WTC11 (cell line): ENCODE data around the gene TAF6. TPM values are rescaled to one million over a fixed set of nuclear protein-coding genes. Genes with fewer than 3 reads are reported as not detected.

Source experiments
- ATAC-seq: fragments of 200-7000 bp; cut with Tn5 transposase; 2 replicates; pipeline ENCODE4 v1.10.0; 2021; ENCODE audit warnings: mild to moderate bottlenecking, moderate library complexity
- CTCF ChIA-PET: fragments of 300-600 bp; sonication (Branson Sonifier 250); formaldehyde crosslinking; loops from one replicate; lab custom pipeline; 2021; ENCODE audit warnings: antibody characterized with exemption; lab: Charles Lee
- POLR2A ChIA-PET: fragments of 350-600 bp; sonication (Branson Sonifier 250); formaldehyde crosslinking; loops from one replicate; lab custom pipeline; 2021; ENCODE audit warnings: antibody characterized with exemption; lab: Charles Lee
- DNase-seq: peaks from one replicate; pipeline ENCODE4 v3.0.0; 2021; ENCODE audit warnings: low spot score
- H3K27ac Mint-ChIP-seq: 2 replicates; pipeline ENCODE4 v1.8.0; 2021; ENCODE audit warnings: mixed read lengths
- H3K27me3 Mint-ChIP-seq: 2 replicates; pipeline ENCODE4 v1.8.0; 2021; ENCODE audit warnings: low read depth, mild to moderate bottlenecking, moderate library complexity, mixed read lengths
- H3K36me3 Mint-ChIP-seq: 2 replicates; pipeline ENCODE4 v1.8.0; 2021; ENCODE audit warnings: mixed read lengths
- H3K4me1 Mint-ChIP-seq: 2 replicates; pipeline ENCODE4 v1.8.0; 2022; ENCODE audit warnings: mixed read lengths
- H3K4me3 Mint-ChIP-seq: 2 replicates; pipeline ENCODE4 v1.8.0; 2021; ENCODE audit warnings: mild to moderate bottlenecking, moderate library complexity, mixed read lengths
- H3K9me3 Mint-ChIP-seq: 2 replicates; pipeline ENCODE4 v1.8.0; 2021; ENCODE audit warnings: mixed read lengths
- ATF1 ChIP-seq: sonication (generic); formaldehyde crosslinking; IDR thresholded peaks from 2 replicates; pipeline ENCODE4 v1.8.1; 2023; ENCODE audit warnings: mild to moderate bottlenecking, moderate library complexity, missing genetic modification reagents
- EMX1 ChIP-seq: fragments of 250-450 bp; sonication (Bioruptor Pico); IDR thresholded peaks from 2 replicates; pipeline ENCODE4 v1.8.0; 2021; ENCODE audit warnings: mild to moderate bottlenecking
- ESRRA ChIP-seq: sonication (generic); formaldehyde crosslinking; IDR thresholded peaks from 2 replicates; pipeline ENCODE4 v1.8.1; 2022; ENCODE audit warnings: mild to moderate bottlenecking, missing genetic modification reagents, borderline replicate concordance
- FOXK1 ChIP-seq: sonication (generic); formaldehyde crosslinking; IDR thresholded peaks from 2 replicates; pipeline ENCODE4 v1.8.0; 2022; ENCODE audit warnings: mild to moderate bottlenecking, moderate library complexity, missing genetic modification reagents
- FOXP1 ChIP-seq: sonication (generic); formaldehyde crosslinking; IDR thresholded peaks from 2 replicates; pipeline ENCODE4 v1.8.0; 2022; ENCODE audit warnings: missing genetic modification reagents, mild to moderate bottlenecking, moderate library complexity, borderline replicate concordance
- GRHL2 ChIP-seq: fragments of 250-450 bp; sonication (Bioruptor Pico); IDR thresholded peaks from 2 replicates; pipeline ENCODE4 v1.8.0; 2022; ENCODE audit warnings: mild to moderate bottlenecking, moderate library complexity; ENCODE audit not compliant: insufficient replicate concordance, severe bottlenecking
- HMGA2 ChIP-seq: fragments of 250-450 bp; sonication (Bioruptor Pico); IDR thresholded peaks from 2 replicates; pipeline ENCODE4 v1.4.0; 2021; ENCODE audit warnings: mild to moderate bottlenecking, moderate library complexity
- NR2C2 ChIP-seq: sonication (generic); formaldehyde crosslinking; IDR thresholded peaks from 2 replicates; pipeline ENCODE4 v1.8.0; 2022; ENCODE audit warnings: mild to moderate bottlenecking, missing genetic modification reagents
- PRRX2 ChIP-seq: fragments of 250-450 bp; sonication (Bioruptor Pico); IDR thresholded peaks from 2 replicates; pipeline ENCODE4 v1.8.0; 2021; ENCODE audit warnings: mild to moderate bottlenecking
- RELA ChIP-seq: sonication (generic); formaldehyde crosslinking; IDR thresholded peaks from 2 replicates; pipeline ENCODE4 v1.8.1; 2022; ENCODE audit warnings: missing genetic modification reagents, mild to moderate bottlenecking, borderline replicate concordance
- RORB ChIP-seq: fragments of 250-450 bp; sonication (Bioruptor Pico); IDR thresholded peaks from 2 replicates; pipeline ENCODE4 v1.9.0; 2021; ENCODE audit warnings: mild to moderate bottlenecking
- SOX15 ChIP-seq: fragments of 250-450 bp; sonication (Bioruptor Pico); IDR thresholded peaks from 2 replicates; pipeline ENCODE4 v1.9.0; 2021; ENCODE audit warnings: mild to moderate bottlenecking
- TP53 ChIP-seq: sonication (generic); formaldehyde crosslinking; IDR thresholded peaks from 2 replicates; pipeline ENCODE4 v1.8.1; 2023; ENCODE audit warnings: mild to moderate bottlenecking, missing genetic modification reagents
- ZNF138 ChIP-seq: sonication (generic); formaldehyde crosslinking; conservative IDR thresholded peaks from 2 replicates; pipeline ENCODE4 v1.8.1; 2022; ENCODE audit warnings: mild to moderate bottlenecking, moderate library complexity, missing genetic modification reagents
- ZNF219 ChIP-seq: sonication (generic); formaldehyde crosslinking; IDR thresholded peaks from 2 replicates; pipeline ENCODE4 v1.8.0; 2023; ENCODE audit warnings: missing genetic modification reagents, mild to moderate bottlenecking, borderline replicate concordance
- ZNF396 ChIP-seq: fragments of 250-450 bp; sonication (Bioruptor Pico); IDR thresholded peaks from 2 replicates; pipeline ENCODE4 v1.8.0; 2021; ENCODE audit warnings: mild to moderate bottlenecking, moderate library complexity, borderline replicate concordance
- ZNF416 ChIP-seq: fragments of 250-450 bp; sonication (Bioruptor Pico); IDR thresholded peaks from 2 replicates; pipeline ENCODE4 v1.9.0; 2021; ENCODE audit warnings: mild to moderate bottlenecking, inconsistent platforms
- ZNF423 ChIP-seq: fragments of 250-450 bp; sonication (Bioruptor Pico); IDR thresholded peaks from 2 replicates; pipeline ENCODE4 v2.1.2; 2022; ENCODE audit warnings: mild to moderate bottlenecking, moderate library complexity
- ZNF671 ChIP-seq: fragments of 250-450 bp; sonication (Bioruptor Pico); IDR thresholded peaks from 2 replicates; pipeline ENCODE4 v1.8.0; 2021; ENCODE audit warnings: mild to moderate bottlenecking
- total RNA-seq: library from RNA; stranded (reverse); gene quantifications from 3 replicates; pipeline ENCODE4 v1.2.3, GENCODE V29; 2021
- TF ChIP-seq, protein P1 (sequence below): sonication (generic); formaldehyde crosslinking; IDR thresholded peaks from 2 replicates; pipeline ENCODE4 v1.8.1; 2023; ENCODE audit warnings: mild to moderate bottlenecking, missing genetic modification reagents, moderate library complexity
- TF ChIP-seq, protein P2 (sequence below): fragments of 250-450 bp; sonication (Bioruptor Pico); IDR thresholded peaks from 2 replicates; pipeline ENCODE4 v1.9.0; 2021; ENCODE audit warnings: moderate library complexity, mild to moderate bottlenecking, inconsistent platforms, borderline replicate concordance
- TF ChIP-seq, protein P3 (sequence below): fragments of 250-450 bp; sonication (Bioruptor Pico); IDR thresholded peaks from 2 replicates; pipeline ENCODE4 v1.9.0; 2021; ENCODE audit warnings: mild to moderate bottlenecking
- TF ChIP-seq, protein P4 (sequence below): sonication (generic); formaldehyde crosslinking; IDR thresholded peaks from 2 replicates; pipeline ENCODE4 v1.8.1; 2023; ENCODE audit warnings: mild to moderate bottlenecking, missing genetic modification reagents
- TF ChIP-seq, protein P5 (sequence below): sonication (generic); formaldehyde crosslinking; IDR thresholded peaks from 2 replicates; pipeline ENCODE4 v1.8.1; 2022; ENCODE audit warnings: low read depth, missing genetic modification reagents, borderline replicate concordance
- TF ChIP-seq, protein P6 (sequence below): fragments of 250-450 bp; sonication (Bioruptor Pico); conservative IDR thresholded peaks from 2 replicates; pipeline ENCODE4 v1.9.0; 2021; ENCODE audit warnings: mild to moderate bottlenecking
- TF ChIP-seq, protein P7 (sequence below): fragments of 200-600 bp; IDR thresholded peaks from 2 replicates; pipeline ENCODE4 v1.8.0; 2022; ENCODE audit warnings: antibody characterized with exemption

TAF6 gene
- total RNA-seq, 1 experiment from 2014 or later = 121 TPM

DNA sequence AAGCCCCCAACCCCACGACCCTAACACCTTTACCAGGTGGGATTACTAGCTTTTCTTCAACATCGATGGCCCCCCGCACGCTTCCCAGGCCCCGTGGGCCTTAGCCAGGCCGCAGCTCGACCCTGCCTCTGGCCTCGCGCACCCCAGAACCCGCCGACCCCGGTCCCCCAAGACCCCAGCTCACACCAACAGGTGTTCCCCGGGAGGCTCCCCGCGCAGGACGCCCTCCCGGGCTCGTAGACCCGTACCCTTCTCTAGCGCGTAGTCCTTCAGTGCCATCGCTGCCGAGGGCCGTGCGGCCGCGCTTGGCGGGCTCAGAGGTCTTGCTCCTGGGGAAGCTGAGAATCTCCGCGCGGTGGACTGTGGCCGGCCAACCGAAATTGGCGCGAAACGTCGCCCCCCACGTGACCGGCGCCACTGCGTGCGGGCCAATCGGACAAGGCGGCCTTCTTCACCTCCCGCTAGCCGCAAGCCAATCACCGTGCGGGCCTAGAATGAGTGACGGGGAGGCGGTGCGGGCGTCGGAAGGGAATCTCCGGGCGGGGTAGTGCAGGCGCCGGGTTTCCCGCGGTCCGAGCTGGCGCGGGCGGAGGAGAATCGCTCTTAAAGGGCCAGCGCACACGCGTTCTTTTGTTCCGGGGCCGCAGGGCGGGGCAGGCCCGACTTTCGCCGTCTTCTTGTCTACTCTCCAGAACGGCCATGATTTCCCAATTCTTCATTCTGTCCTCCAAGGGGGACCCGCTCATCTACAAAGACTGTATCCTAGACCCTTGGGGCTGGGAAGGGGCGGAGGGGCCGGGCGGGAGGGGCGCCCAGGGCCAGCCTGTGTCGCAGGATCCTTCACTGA lies 17.9 kb downstream of the TAF6 start, which contains the start of the genes AP4M1 and MCM7 (continued):
- TF ChIP-seq, protein P1, sequence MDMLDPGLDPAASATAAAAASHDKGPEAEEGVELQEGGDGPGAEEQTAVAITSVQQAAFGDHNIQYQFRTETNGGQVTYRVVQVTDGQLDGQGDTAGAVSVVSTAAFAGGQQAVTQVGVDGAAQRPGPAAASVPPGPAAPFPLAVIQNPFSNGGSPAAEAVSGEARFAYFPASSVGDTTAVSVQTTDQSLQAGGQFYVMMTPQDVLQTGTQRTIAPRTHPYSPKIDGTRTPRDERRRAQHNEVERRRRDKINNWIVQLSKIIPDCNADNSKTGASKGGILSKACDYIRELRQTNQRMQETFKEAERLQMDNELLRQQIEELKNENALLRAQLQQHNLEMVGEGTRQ = peak; percentile 99
- TF ChIP-seq ATF1 = 0 out of 2 replicates have a peak, but pooled peaks have one; percentile 85
- TF ChIP-seq, protein P2, sequence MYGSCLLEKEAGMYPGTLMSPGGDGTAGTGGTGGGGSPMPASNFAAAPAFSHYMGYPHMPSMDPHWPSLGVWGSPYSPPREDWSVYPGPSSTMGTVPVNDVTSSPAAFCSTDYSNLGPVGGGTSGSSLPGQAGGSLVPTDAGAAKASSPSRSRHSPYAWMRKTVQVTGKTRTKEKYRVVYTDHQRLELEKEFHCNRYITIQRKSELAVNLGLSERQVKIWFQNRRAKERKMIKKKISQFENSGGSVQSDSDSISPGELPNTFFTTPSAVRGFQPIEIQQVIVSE (CRISPR knock-in tag) = 0 out of 2 replicates have a peak, but pooled peaks have one; percentile 7
- peak; percentile 53; the same call in 1 of the 2 replicates for TF ChIP-seq ZNF671 (CRISPR knock-in tag)
- no peak for TF ChIP-seq TP53 (CRISPR knock-in tag)
- TF ChIP-seq, all 79 proteins: peak for 30

DNA sequence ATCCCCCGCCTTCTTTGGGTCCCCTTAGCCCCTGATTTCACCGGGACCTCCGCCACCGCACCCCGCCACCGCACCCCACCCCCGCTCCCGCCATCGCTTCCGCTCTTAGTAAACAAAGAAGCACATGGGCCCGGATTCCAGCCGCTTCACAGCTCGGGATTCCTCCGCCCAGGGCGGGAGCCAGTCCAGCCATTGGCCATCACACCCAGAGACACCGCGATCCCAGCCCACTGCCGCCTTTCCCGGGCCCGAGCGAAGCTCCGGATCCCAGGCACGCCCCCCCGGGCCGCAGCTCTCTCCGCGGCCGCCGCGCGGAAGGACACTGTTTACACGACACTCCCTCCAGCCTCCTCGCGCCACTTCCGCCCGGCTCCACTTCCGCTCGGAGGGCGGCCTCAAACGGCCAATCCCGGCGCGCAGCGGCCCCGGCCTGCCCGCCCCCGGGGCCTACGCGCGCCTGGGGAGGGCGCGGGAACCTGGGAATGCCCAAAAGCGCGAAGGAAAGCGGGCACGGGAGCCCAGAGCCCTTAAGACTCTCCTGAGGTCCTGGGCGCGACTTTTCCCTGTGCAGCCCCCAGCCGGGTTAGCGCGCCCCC lies 18.6 kb downstream of the TAF6 start:
- Mint-ChIP-seq H3K4me3 (peak overlapping the region; percentile 91), H3K36me3 (peaks cover 59% of the 10 kb centered on the region), H3K27ac (peak overlapping the region; percentile 99), H3K4me1 (peaks cover 24% of the 10 kb centered on the region), H3K9me3 (no peaks in the 10 kb centered on the region), H3K27me3 (no peaks in the 10 kb centered on the region)
- ATAC-seq (peak; percentile 57), DNase-seq (peak; percentile 90)
- CTCF ChIA-PET = interaction anchor here (0.6 to 3.2 kb wide), 4 partner anchors 12 to 142 kb away, joined by 3 to 41 read pairs (median 20); no protein-coding TSS in a partner anchor
- POLR2A ChIA-PET = interaction anchor here (0.6 to 3.6 kb wide), 17 partner anchors 10 to 516 kb away, joined by 3 to 56 read pairs (median 6); partner anchors contain the start of genes CNPY4, COPS6, GAL3ST4 and GPC2
- no peak for TF ChIP-seq NR2C2 (CRISPR knock-in tag)
- TF ChIP-seq, protein P3, sequence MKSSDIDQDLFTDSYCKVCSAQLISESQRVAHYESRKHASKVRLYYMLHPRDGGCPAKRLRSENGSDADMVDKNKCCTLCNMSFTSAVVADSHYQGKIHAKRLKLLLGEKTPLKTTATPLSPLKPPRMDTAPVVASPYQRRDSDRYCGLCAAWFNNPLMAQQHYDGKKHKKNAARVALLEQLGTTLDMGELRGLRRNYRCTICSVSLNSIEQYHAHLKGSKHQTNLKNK (CRISPR knock-in tag) = peak; percentile 18; the same call in 1 of the 2 replicates
- TF ChIP-seq RELA (CRISPR knock-in tag) = no peak
- TF ChIP-seq, protein P4, sequence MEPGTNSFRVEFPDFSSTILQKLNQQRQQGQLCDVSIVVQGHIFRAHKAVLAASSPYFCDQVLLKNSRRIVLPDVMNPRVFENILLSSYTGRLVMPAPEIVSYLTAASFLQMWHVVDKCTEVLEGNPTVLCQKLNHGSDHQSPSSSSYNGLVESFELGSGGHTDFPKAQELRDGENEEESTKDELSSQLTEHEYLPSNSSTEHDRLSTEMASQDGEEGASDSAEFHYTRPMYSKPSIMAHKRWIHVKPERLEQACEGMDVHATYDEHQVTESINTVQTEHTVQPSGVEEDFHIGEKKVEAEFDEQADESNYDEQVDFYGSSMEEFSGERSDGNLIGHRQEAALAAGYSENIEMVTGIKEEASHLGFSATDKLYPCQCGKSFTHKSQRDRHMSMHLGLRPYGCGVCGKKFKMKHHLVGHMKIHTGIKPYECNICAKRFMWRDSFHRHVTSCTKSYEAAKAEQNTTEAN (CRISPR knock-in tag) = no peak
- no peak for TF ChIP-seq ESRRA (CRISPR knock-in tag)
- peak; percentile 60; the same call in 1 of the 2 replicates for TF ChIP-seq FOXP1
- TF ChIP-seq ZNF396 (CRISPR knock-in tag) = no peak
- TF ChIP-seq GRHL2 (CRISPR knock-in tag) = no peak
- TF ChIP-seq, protein P5, sequence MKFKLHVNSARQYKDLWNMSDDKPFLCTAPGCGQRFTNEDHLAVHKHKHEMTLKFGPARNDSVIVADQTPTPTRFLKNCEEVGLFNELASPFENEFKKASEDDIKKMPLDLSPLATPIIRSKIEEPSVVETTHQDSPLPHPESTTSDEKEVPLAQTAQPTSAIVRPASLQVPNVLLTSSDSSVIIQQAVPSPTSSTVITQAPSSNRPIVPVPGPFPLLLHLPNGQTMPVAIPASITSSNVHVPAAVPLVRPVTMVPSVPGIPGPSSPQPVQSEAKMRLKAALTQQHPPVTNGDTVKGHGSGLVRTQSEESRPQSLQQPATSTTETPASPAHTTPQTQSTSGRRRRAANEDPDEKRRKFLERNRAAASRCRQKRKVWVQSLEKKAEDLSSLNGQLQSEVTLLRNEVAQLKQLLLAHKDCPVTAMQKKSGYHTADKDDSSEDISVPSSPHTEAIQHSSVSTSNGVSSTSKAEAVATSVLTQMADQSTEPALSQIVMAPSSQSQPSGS (CRISPR knock-in tag) = 0 out of 2 replicates have a peak, but pooled peaks have one; percentile 7
- TF ChIP-seq ZNF219 (CRISPR knock-in tag) = no peak
- TF ChIP-seq SOX15 (CRISPR knock-in tag) = no peak
- TF ChIP-seq HMGA2 (CRISPR knock-in tag) = no peak
- 0 out of 2 replicates have a peak, but pooled peaks have one; percentile 68 for TF ChIP-seq PRRX2 (CRISPR knock-in tag)
- TF ChIP-seq, protein P6, sequence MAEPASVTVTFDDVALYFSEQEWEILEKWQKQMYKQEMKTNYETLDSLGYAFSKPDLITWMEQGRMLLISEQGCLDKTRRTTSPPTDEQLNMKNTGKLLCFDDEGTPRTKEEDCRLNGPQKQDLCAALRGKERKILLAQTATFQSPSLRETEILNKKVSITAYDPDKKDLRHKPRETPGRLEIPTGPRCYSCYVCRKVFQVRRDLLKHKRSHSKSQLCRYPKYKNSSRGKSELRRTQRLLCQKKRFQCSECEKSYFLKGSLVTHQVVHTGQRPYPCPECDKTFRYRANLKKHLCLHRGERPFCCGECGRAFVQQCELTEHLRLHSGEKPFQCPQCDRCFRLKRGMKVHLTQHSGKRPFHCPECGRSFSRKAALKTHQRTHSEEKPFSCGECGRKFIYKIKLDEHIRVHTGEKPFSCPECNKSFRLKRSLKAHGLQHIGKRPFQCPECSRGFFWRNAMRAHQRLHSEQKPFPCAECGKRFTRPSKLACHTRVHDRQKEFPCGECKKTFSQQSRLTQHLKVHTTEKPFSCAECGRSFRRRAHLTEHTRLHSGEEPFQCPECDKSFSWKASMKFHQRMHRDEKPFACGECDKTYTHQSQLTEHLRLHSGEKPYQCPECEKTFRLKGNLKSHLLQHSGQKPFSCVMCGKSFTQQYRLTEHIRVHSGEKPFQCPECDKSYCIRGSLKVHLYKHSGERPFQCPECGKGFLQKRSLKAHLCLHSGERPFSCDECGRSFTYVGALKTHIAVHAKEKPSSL (CRISPR knock-in tag) = no peak; the same call in 1 of the 2 replicates
- peak; percentile 76; the same call in 1 of the 2 replicates for TF ChIP-seq RORB (CRISPR knock-in tag)
- TF ChIP-seq ZNF416 (CRISPR knock-in tag) = peak; percentile 46; the same call in 1 of the 2 replicates
- no peak for TF ChIP-seq TP53 (CRISPR knock-in tag)
- TF ChIP-seq, protein P7, sequence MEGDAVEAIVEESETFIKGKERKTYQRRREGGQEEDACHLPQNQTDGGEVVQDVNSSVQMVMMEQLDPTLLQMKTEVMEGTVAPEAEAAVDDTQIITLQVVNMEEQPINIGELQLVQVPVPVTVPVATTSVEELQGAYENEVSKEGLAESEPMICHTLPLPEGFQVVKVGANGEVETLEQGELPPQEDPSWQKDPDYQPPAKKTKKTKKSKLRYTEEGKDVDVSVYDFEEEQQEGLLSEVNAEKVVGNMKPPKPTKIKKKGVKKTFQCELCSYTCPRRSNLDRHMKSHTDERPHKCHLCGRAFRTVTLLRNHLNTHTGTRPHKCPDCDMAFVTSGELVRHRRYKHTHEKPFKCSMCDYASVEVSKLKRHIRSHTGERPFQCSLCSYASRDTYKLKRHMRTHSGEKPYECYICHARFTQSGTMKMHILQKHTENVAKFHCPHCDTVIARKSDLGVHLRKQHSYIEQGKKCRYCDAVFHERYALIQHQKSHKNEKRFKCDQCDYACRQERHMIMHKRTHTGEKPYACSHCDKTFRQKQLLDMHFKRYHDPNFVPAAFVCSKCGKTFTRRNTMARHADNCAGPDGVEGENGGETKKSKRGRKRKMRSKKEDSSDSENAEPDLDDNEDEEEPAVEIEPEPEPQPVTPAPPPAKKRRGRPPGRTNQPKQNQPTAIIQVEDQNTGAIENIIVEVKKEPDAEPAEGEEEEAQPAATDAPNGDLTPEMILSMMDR = no peak
- no peak for TF ChIP-seq ZNF423
- peak; percentile 78; the same call in 1 of the 2 replicates for TF ChIP-seq EMX1 (CRISPR knock-in tag)
- TF ChIP-seq FOXK1 (CRISPR knock-in tag) = peak; percentile 99
- TF ChIP-seq ZNF138 = no peak
